Smooth muscle cell (in vitro differentiated cells): ENCODE results near the gene FOSL1. TPM values are rescaled to one million over a fixed set of nuclear protein-coding genes. Genes with fewer than 3 reads are reported as not detected.
A peak's percentile ranks its signal among the peaks of the same experiment; 100 is the strongest.

Experiments
- DNase-seq: peaks from one replicate; lab custom pipeline; 2025; ENCODE audit not compliant: unreplicated experiment; lab: John Stamatoyannopoulos, UW
- H2AFZ ChIP-seq: fragments of 200-600 bp; sonication (generic); 2 replicates; pipeline ENCODE4 v1.6.0; 2016; ENCODE audit warnings: antibody characterized with exemption, low read depth, mild to moderate bottlenecking
- H3F3A ChIP-seq: fragments of 200-600 bp; sonication (generic); 2 replicates; pipeline ENCODE4 v1.6.0; 2017; ENCODE audit warnings: antibody characterized with exemption, low read depth
- H3K27ac ChIP-seq: fragments of 200-600 bp; sonication (generic); 2 replicates; pipeline ENCODE4 v1.5.1; 2016; ENCODE audit warnings: low read depth, mild to moderate bottlenecking
- H3K27me3 ChIP-seq: fragments of 200-600 bp; sonication (generic); 2 replicates; pipeline ENCODE4 v1.6.1; 2016; ENCODE audit warnings: low read depth, mild to moderate bottlenecking
- H3K36me3 ChIP-seq: fragments of 200-600 bp; sonication (generic); 2 replicates; pipeline ENCODE4 v1.5.1; 2016; ENCODE audit warnings: low read depth
- H3K4me1 ChIP-seq: fragments of 200-600 bp; sonication (generic); 2 replicates; pipeline ENCODE4 v1.5.1; 2016; ENCODE audit warnings: low read depth
- H3K4me2 ChIP-seq: fragments of 200-600 bp; sonication (generic); 2 replicates; pipeline ENCODE4 v1.6.0; 2016; ENCODE audit warnings: mild to moderate bottlenecking
- H3K4me3 ChIP-seq: fragments of 200-600 bp; sonication (generic); 2 replicates; pipeline ENCODE4 v1.5.1; 2016; ENCODE audit warnings: mild to moderate bottlenecking
- H3K79me2 ChIP-seq: fragments of 200-600 bp; sonication (generic); 2 replicates; pipeline ENCODE4 v1.6.0; 2016; ENCODE audit warnings: low read depth, mild to moderate bottlenecking
- H3K9ac ChIP-seq: fragments of 200-600 bp; sonication (generic); 2 replicates; pipeline ENCODE4 v1.6.0; 2016; ENCODE audit warnings: low read depth
- H3K9me3 ChIP-seq: fragments of 200-600 bp; sonication (generic); replicated peaks from 2 replicates; pipeline ENCODE4 v1.5.1; 2016; ENCODE audit warnings: low read depth
- H4K20me1 ChIP-seq: fragments of 200-600 bp; sonication (generic); 2 replicates; pipeline ENCODE4 v1.6.0; 2016; ENCODE audit warnings: low read depth
- CTCF ChIP-seq: fragments of 200-600 bp; sonication (generic); IDR thresholded peaks from 2 replicates; pipeline ENCODE4 v1.5.1; 2017; ENCODE audit warnings: borderline replicate concordance, mild to moderate bottlenecking, antibody characterized with exemption; ENCODE audit not compliant: insufficient read depth, poor library complexity, severe bottlenecking
- WGBS: methylation state at CpG from one replicate; pipeline ENCODE4 v1.1.7; 2016; ENCODE audit warnings: low lambda C conversion rate; 5-methylcytosine and 5-hydroxymethylcytosine counted together
- polyA plus RNA-seq: library from polyadenylated mRNA; unstranded; fragments of >200 nt; fragmentation: Nextera tagmentation; extraction: Ambion mirVana; gene quantifications from 2 replicates; pipeline ENCODE4 v1.2.1, GENCODE V29; 2016
- total RNA-seq: library from RNA; depleted of rRNA; stranded (reverse); fragments of >200 nt; gene quantifications from 2 replicates; pipeline ENCODE4 v1.2.3, GENCODE V29; 2014

FOSL1 gene
- total and polyA plus RNA-seq, 2 experiments from 2014 or later, result 15.8 to 26.1 TPM

GRCh38 chr11:65937766-65938165, 37.6 kb upstream of the FOSL1 start:
- H4K20me1 ChIP-seq, result no peaks in the 10 kb centered on the region
- H3K79me2 ChIP-seq, result no peaks in the 10 kb centered on the region
- no peaks in the 10 kb centered on the region for H3K9me3 ChIP-seq
- no peaks in the 10 kb centered on the region for H3K27me3 ChIP-seq
- DNase-seq, result no peak
- no peak overlapping the region for H2AFZ ChIP-seq
- H3K4me1 ChIP-seq, result no peaks in the 10 kb centered on the region
- H3K4me3 ChIP-seq, result no peak overlapping the region
- H3K36me3 ChIP-seq, result no peaks in the 10 kb centered on the region
- no peak overlapping the region for H3K9ac ChIP-seq
- H3F3A ChIP-seq, result no peaks in the 10 kb centered on the region
- no peak overlapping the region for H3K4me2 ChIP-seq
- no peak overlapping the region for H3K27ac ChIP-seq
- 55% methylated on average over 4 of the region's 4 CpGs for WGBS
- TF ChIP-seq CTCF, result no peak

GRCh38 chr11:65934014-65934413, 33.8 kb upstream of the FOSL1 start:
- H3K9ac ChIP-seq, result no peak overlapping the region
- no peak overlapping the region for H3K4me3 ChIP-seq
- H3K4me2 ChIP-seq, result no peak overlapping the region
- no peaks in the 10 kb centered on the region for H3K79me2 ChIP-seq
- no peak for DNase-seq
- 52% methylated on average over 4 of the region's 4 CpGs for WGBS
- H3K36me3 ChIP-seq, result no peaks in the 10 kb centered on the region
- H3K9me3 ChIP-seq, result no peaks in the 10 kb centered on the region
- H3F3A ChIP-seq, result no peaks in the 10 kb centered on the region
- no peaks in the 10 kb centered on the region for H3K27me3 ChIP-seq
- H3K4me1 ChIP-seq, result no peaks in the 10 kb centered on the region
- H2AFZ ChIP-seq, result no peak overlapping the region
- TF ChIP-seq CTCF, result no peak
- H4K20me1 ChIP-seq, result no peaks in the 10 kb centered on the region
- H3K27ac ChIP-seq, result no peak overlapping the region

GRCh38 chr11:65932558-65932919, 32.4 kb upstream of the FOSL1 start:
- Histone ChIP-seq H3K27ac (no peak overlapping the region), H3K9ac (no peak overlapping the region), H2AFZ (no peak overlapping the region), H3K4me2 (no peak overlapping the region), H3K79me2 (no peaks in the 10 kb centered on the region), H4K20me1 (no peaks in the 10 kb centered on the region), H3K36me3 (no peaks in the 10 kb centered on the region), H3K4me1 (no peaks in the 10 kb centered on the region), H3F3A (no peaks in the 10 kb centered on the region), H3K27me3 (no peaks in the 10 kb centered on the region), H3K4me3 (no peak overlapping the region), H3K9me3 (no peaks in the 10 kb centered on the region)
- WGBS, result 41% methylated on average over 9 of the region's 9 CpGs
- DNase-seq, result no peak
- TF ChIP-seq CTCF, result peak; percentile 19

- no peak for TF ChIP-seq CTCF
- Histone ChIP-seq H3K9ac (no peak overlapping the region), H2AFZ (no peak overlapping the region), H3K9me3 (no peaks in the 10 kb centered on the region), H3K79me2 (no peaks in the 10 kb centered on the region), H3K4me1 (no peaks in the 10 kb centered on the region), H3K4me3 (no peak overlapping the region), H3K27ac (no peak overlapping the region), H3F3A (no peaks in the 10 kb centered on the region), H4K20me1 (no peaks in the 10 kb centered on the region), H3K27me3 (no peaks in the 10 kb centered on the region), H3K4me2 (no peak overlapping the region), H3K36me3 (no peaks in the 10 kb centered on the region)
- WGBS, result 76% methylated on average over 13 of the region's 13 CpGs
- no peak for DNase-seq
Observed at GRCh38 chr11:65931773-65932557, 31.8 kb upstream of the FOSL1 start.
